Adrenal gland (tissue), 12 donors: ENCODE measurements around the gene NDEL1. TPM values are rescaled to one million over a fixed set of nuclear protein-coding genes. Genes with fewer than 3 reads are reported as not detected.

ENCODE experiments used
- DNase-seq, 7 donors: peaks; one replicate each; pipeline ENCODE4 v3.0.0-alpha.2; 2019 to 2020
- H3K27ac ChIP-seq, 5 donors: fragments of 200-600 bp; sonication (generic) in 4 of 5; 1 replicate in 3 of 5; 2 replicates in 2 of 5; pipeline versions ENCODE4 v1.5.1 to v1.8.0; 2016 to 2020; ENCODE audit warnings: mild to moderate bottlenecking in 1 of 5
- H3K27me3 ChIP-seq: fragments of 200-600 bp; 2 replicates; pipeline ENCODE4 v1.8.0; 2021
- H3K36me3 ChIP-seq, 2 donors: fragments of 200-600 bp; replicated peaks in 1 of 2; 1 replicate in 1 of 2; 2 replicates in 1 of 2; pipeline versions ENCODE4 v1.5.1 to v1.8.0; 2018 to 2022
- H3K4me1 ChIP-seq, 2 donors: fragments of 200-600 bp; replicated peaks in 1 of 2; 1 replicate in 1 of 2; 2 replicates in 1 of 2; pipeline versions ENCODE4 v1.5.1 to v1.8.0; 2018 to 2021
- H3K4me3 ChIP-seq, 4 donors: fragments of 200-600 bp; sonication (generic) in 3 of 4; one replicate each; pipeline ENCODE4 v1.5.1; 2016 to 2018
- H3K9me3 ChIP-seq, 3 donors: fragments of 200-600 bp; sonication (generic) in 1 of 3; replicated peaks in 1 of 3; 1 replicate in 2 of 3; 2 replicates in 1 of 3; pipeline versions ENCODE4 v1.5.1 to v1.8.0; 2016 to 2021
- POLR2A ChIP-seq, 2 donors: fragments of 450-650 bp; IDR thresholded peaks; one replicate each; pipeline ENCODE4 v1.6.1; 2017; ENCODE audit warnings: antibody characterized with exemption in 2 of 2, mild to moderate bottlenecking in 2 of 2, moderate library complexity in 1 of 2
- WGBS, 4 donors: extraction: QIAGEN DNeasy Blood & Tissue Kit in 2 of 4; methylation state at CpG; one replicate each; pipeline versions ENCODE4 v1.1.5 to v1.1.7; 2013 to 2017; 5-methylcytosine and 5-hydroxymethylcytosine counted together
- intact Hi-C, 2 donors: fragments of 100-400 bp; cut with DNase I; formaldehyde crosslinking; loops; one replicate each; pipeline versions ENCODE4 v1.14.1 to v1.15.0; 2022 to 2023
- polyA plus RNA-seq, 3 donors: library from polyadenylated mRNA; stranded (reverse); fragments of 200-250 nt in 2 of 3; fragments of 350-450 nt in 1 of 3; fragmentation: Illumina TruSeq in 1 of 3; extraction: RNeasy Lipid Tissue Mini Kit (QIAGEN cat#74804) in 1 of 3; gene quantifications; one replicate each; pipeline ENCODE4 v1.2.3, GENCODE V29; 2013 to 2014
- small RNA-seq, 2 donors: library from RNA; depleted of rRNA; stranded (forward); fragments of <200 nt; gene quantifications; one replicate each; pipeline ENCODE3, GENCODE V24; 2016
- total RNA-seq, 9 donors: library from RNA; depleted of rRNA in 4 of 9; stranded (reverse); fragments of >200 nt in 4 of 9; fragments of 120-200 nt in 1 of 9; fragmentation: NEBNext Ultra II Directional in 1 of 9; extraction: Animal tissue kit (Norgen Biotek cat#: 25700) in 1 of 9; gene quantifications; one replicate each; pipeline versions ENCODE4 v1.1.0 to v1.2.4, GENCODE V29; 2013 to 2023
- TF ChIP-seq, protein P1 (sequence below), 6 experiments: fragments of 450-650 bp in 4 of 6; fragments of 200-600 bp in 2 of 6; sonication (generic) in 1 of 6; IDR thresholded peaks; 1 replicate in 5 of 6; 2 replicates in 1 of 6; pipeline versions ENCODE4 v1.5.1 to v1.8.0; 2016 to 2021; ENCODE audit warnings: antibody characterized with exemption in 6 of 6, mild to moderate bottlenecking in 2 of 6, moderate library complexity in 1 of 6
- donor health status: healthy with polysubstance abuse.
- donor health status: Bipolar disorder and iron deficiency.
- donor health status: DM: yes; HTN: yes; CAD: no.
- donor health status: DM: no; HTN: no; CAD: no.
- donor health status: DM: no; HTN: no; CAD: no.
- donor health status: DM: yes; HTN: yes; CAD: no.

NDEL1 gene
- total and polyA plus RNA-seq, 12 donors, result 21.9 to 265 (median 47.0) TPM

DNA sequence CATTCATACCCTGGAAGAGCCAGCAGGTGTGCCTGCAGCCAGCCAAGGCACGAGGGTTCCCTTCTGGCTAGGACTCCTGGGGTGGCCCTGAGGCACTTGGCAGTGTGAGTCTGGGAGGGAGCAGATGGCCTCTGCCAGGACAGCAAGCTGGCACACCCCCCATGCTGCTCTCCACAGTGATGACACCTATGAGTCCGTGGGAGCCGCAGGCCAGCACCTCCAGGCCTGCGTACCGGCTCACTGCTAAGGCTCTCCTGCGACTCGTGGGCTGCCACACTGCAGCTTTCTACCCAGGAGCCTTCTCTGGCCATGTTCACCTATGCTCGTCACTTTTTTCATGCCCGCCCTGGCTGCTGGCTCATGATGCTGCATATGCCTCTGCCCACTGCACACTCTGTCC lies 68.1 kb downstream of the NDEL1 start:
- intact Hi-C loops, result no loop called here
- Histone ChIP-seq H3K27me3 (no peaks in the 10 kb centered on the region), H3K27ac (no peak overlapping the region), H3K4me1 (peaks cover 0 to 7% of the 10 kb centered on the region in 2 donors), H3K36me3 (peaks cover 0 to 21% of the 10 kb centered on the region in 2 donors), H3K9me3 (no peaks in the 10 kb centered on the region), H3K4me3 (no peak overlapping the region)
- TF ChIP-seq, protein P1, sequence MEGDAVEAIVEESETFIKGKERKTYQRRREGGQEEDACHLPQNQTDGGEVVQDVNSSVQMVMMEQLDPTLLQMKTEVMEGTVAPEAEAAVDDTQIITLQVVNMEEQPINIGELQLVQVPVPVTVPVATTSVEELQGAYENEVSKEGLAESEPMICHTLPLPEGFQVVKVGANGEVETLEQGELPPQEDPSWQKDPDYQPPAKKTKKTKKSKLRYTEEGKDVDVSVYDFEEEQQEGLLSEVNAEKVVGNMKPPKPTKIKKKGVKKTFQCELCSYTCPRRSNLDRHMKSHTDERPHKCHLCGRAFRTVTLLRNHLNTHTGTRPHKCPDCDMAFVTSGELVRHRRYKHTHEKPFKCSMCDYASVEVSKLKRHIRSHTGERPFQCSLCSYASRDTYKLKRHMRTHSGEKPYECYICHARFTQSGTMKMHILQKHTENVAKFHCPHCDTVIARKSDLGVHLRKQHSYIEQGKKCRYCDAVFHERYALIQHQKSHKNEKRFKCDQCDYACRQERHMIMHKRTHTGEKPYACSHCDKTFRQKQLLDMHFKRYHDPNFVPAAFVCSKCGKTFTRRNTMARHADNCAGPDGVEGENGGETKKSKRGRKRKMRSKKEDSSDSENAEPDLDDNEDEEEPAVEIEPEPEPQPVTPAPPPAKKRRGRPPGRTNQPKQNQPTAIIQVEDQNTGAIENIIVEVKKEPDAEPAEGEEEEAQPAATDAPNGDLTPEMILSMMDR (IDR thresholded peaks at IDR 0.05), result no peak
- no peak for TF ChIP-seq POLR2A (IDR thresholded peaks at IDR 0.05)
- peak in 1 of 7 donors; percentile 78 for DNase-seq
- 73 to 91% (median 88%) methylated on average over 9 of the region's 9 CpGs for WGBS, 4 donors

DNA sequence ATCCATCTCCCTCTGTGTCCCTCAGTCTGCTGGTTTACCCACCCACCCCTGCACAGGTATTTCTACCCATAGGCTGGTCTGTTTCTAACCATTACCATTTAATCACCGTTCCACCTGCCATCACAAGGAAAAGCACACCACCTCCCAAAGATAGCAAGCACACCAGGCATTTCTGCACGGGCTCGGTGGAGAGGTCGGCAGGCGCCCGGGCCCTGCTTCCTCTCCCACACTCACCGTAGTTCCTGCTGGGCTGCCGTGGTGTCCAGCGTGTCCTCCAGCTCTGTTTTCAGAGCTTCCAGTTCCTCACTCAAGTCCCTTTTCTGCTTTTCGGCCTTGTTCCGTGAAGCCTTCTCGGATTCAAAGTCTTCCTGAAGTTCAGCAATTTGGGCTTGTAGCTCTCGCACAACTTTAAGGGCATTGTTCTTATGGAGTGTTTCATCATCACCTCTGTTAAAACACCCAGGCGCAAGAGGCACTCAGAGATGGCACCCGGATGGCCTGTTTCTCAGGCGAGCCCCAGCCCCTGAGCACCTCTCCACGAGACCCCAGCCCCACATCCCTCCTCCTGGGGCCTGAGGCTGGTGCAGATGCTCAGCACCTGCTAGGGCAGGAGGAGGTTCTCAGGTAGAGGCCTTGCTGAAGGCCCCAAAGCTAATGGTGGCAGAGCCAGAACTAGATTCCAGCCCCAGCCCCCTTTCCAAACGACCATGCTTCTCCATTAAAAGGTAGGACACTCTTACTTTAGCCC lies 69.0 kb downstream of the NDEL1 start:
- Histone ChIP-seq H3K9me3 (no peaks in the 10 kb centered on the region), H3K27me3 (no peaks in the 10 kb centered on the region), H3K4me1 (peaks cover 0 to under 1% of the 10 kb centered on the region in 2 donors), H3K27ac (no peak overlapping the region), H3K36me3 (peaks cover 0 to 21% of the 10 kb centered on the region in 2 donors), H3K4me3 (no peak overlapping the region)
- WGBS, 4 donors, result 94 to 97% (median 95%) methylated on average over 18 of the region's 18 CpGs
- no peak for DNase-seq
- no peak for TF ChIP-seq POLR2A (IDR thresholded peaks at IDR 0.05)
- intact Hi-C loops, result no loop called here

GRCh38 chr17:8506145-8506544 lies 70.5 kb downstream of the NDEL1 start:
- no peak overlapping the region for H3K27ac ChIP-seq

DNA sequence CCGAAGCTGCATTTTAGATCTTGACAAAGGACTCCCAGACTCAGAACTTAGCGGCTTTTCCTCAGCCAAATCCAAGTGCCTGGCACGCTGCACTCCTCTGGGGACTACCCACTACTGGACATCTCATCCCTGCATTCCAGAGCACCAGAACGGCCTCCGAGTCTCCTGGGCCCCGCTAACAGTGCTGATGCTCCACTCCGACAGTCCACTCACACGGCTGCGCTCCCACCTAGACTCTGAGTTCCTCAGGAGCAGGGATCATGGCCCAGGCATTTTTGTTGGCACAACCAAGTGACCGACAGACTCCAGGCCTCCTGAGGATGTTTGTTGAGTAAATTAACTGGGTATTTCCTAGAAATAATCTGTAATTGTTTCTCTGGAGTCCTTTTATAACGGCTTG lies 79.1 kb downstream of the NDEL1 start:
- H3K27me3 ChIP-seq, result no peaks in the 10 kb centered on the region
- 89 to 97% (median 94%) methylated on average over 11 of the region's 11 CpGs for WGBS, 4 donors
- H3K36me3 ChIP-seq, result peaks cover 0 to 41% of the 10 kb centered on the region in 2 donors
- no peak overlapping the region for H3K27ac ChIP-seq
- H3K4me3 ChIP-seq, result no peak overlapping the region
- no peak for TF ChIP-seq POLR2A (IDR thresholded peaks at IDR 0.05)
- peaks cover 0 to 6% of the 10 kb centered on the region in 2 donors for H3K4me1 ChIP-seq
- DNase-seq, result no peak
- H3K9me3 ChIP-seq, result no peaks in the 10 kb centered on the region
- intact Hi-C loops, result no loop called here

More at GRCh38 chr17:8506145-8506544, 70.5 kb downstream of the NDEL1 start:
- Histone ChIP-seq H3K9me3 (no peaks in the 10 kb centered on the region), H3K4me3 (no peak overlapping the region), H3K4me1 (no peaks in the 10 kb centered on the region), H3K36me3 (peaks cover 0 to 16% of the 10 kb centered on the region in 2 donors), H3K27me3 (no peaks in the 10 kb centered on the region)
- DNase-seq, result no peak
- 87 to 93% (median 92%) methylated on average over 13 to 14 of the region's 14 CpGs for WGBS, 4 donors
- no peak for TF ChIP-seq POLR2A (IDR thresholded peaks at IDR 0.05)
- TF ChIP-seq, protein P1 (IDR thresholded peaks at IDR 0.05), result no peak
- intact Hi-C loops, result no loop called here

Small RNAs within 50 kb of the gene (small RNA-seq; reads per million reads assigned to genes)
- 0 reads per million in 2 donors for gene RNU7-43P

Other genes starting within 250 kb of the NDEL1 start
- gene BORCS6, start 245.7 kb upstream of the NDEL1 start, total RNA-seq, result 10 to 100 TPM; 10.5 to 29.7 (median 14.7) TPM
- gene BORCS6, start 245.7 kb upstream of the NDEL1 start, polyA plus RNA-seq, result 1 to 10 TPM; 3.3 to 5.3 (median 5.0) TPM
- gene AURKB, start 225.3 kb upstream of the NDEL1 start, total RNA-seq, result 10 to 100 TPM in 1 of 9 donors, 1 to 10 TPM in 8; 1.6 to 14.3 (median 2.2) TPM
- gene AURKB, start 225.3 kb upstream of the NDEL1 start, polyA plus RNA-seq, result 1 to 10 TPM; 2.0 to 2.2 (median 2.2) TPM
- 10 to 100 TPM in 8 of 9 donors, 1 to 10 TPM in 1; 4.1 to 46.2 (median 21.9) TPM for gene CTC1, start 187.8 kb upstream of the NDEL1 start, total RNA-seq
- 10 to 100 TPM; 17.6 to 48.6 (median 18.7) TPM for gene CTC1, start 187.8 kb upstream of the NDEL1 start, polyA plus RNA-seq
- 10 to 100 TPM in 8 of 9 donors, 1 to 10 TPM in 1; 9.7 to 53.6 (median 23.8) TPM for gene PFAS, start 186.6 kb upstream of the NDEL1 start, total RNA-seq
- 10 to 100 TPM; 15.6 to 28.6 (median 18.0) TPM for gene PFAS, start 186.6 kb upstream of the NDEL1 start, polyA plus RNA-seq
- 10 to 100 TPM; 18.8 to 30.2 (median 25.1) TPM for gene RANGRF, start 147.2 kb upstream of the NDEL1 start, total RNA-seq
- 10 to 100 TPM; 24.5 to 46.9 (median 41.4) TPM for gene RANGRF, start 147.2 kb upstream of the NDEL1 start, polyA plus RNA-seq
- gene SLC25A35, start 140.5 kb upstream of the NDEL1 start, total RNA-seq, result 10 to 100 TPM in 1 of 9 donors, 1 to 10 TPM in 8; 1.6 to 12.6 (median 3.4) TPM
- gene SLC25A35, start 140.5 kb upstream of the NDEL1 start, polyA plus RNA-seq, result 10 to 100 TPM in 2 of 3 donors, 1 to 10 TPM in 1; 7.4 to 22.8 (median 12.2) TPM
- 10 to 100 TPM in 4 of 9 donors, 1 to 10 TPM in 5; 1.8 to 14.4 (median 8.5) TPM for gene ARHGEF15, start 125.6 kb upstream of the NDEL1 start, total RNA-seq
- 10 to 100 TPM in 2 of 3 donors, 1 to 10 TPM in 1; 4.8 to 68.0 (median 15.9) TPM for gene ARHGEF15, start 125.6 kb upstream of the NDEL1 start, polyA plus RNA-seq
- not detected for gene ODF4, start 96.0 kb upstream of the NDEL1 start, total RNA-seq
- gene ODF4, start 96.0 kb upstream of the NDEL1 start, polyA plus RNA-seq, result not detected
- 1,000 to 10,000 TPM; 1,250 to 3,973 (median 2,001) TPM for gene RPL26, start 52.7 kb upstream of the NDEL1 start, total RNA-seq
- 1,000 to 10,000 TPM; 1,826 to 2,993 (median 1,941) TPM for gene RPL26, start 52.7 kb upstream of the NDEL1 start, polyA plus RNA-seq
- gene RNF222, start 38.1 kb upstream of the NDEL1 start, total RNA-seq, result not detected
- gene RNF222, start 38.1 kb upstream of the NDEL1 start, polyA plus RNA-seq, result not detected
- 100 to 1,000 TPM in 1 of 9 donors, 10 to 100 TPM in 8; 31.9 to 101 (median 47.6) TPM for gene MYH10, start 194.8 kb downstream of the NDEL1 start, total RNA-seq
- gene MYH10, start 194.8 kb downstream of the NDEL1 start, polyA plus RNA-seq, result 10 to 100 TPM in 2 of 3 donors, 1 to 10 TPM in 1; 9.8 to 31.4 (median 16.4) TPM